ENCODE results near the gene PSMC2. TPM values are rescaled to one million over a fixed set of nuclear protein-coding genes. Genes with fewer than 3 reads are reported as not detected.

PSMC2 gene
- total RNA-seq, 6 experiments from 2014 or later, result 71.3 to 96.6 (median 78.2) TPM

DNA sequence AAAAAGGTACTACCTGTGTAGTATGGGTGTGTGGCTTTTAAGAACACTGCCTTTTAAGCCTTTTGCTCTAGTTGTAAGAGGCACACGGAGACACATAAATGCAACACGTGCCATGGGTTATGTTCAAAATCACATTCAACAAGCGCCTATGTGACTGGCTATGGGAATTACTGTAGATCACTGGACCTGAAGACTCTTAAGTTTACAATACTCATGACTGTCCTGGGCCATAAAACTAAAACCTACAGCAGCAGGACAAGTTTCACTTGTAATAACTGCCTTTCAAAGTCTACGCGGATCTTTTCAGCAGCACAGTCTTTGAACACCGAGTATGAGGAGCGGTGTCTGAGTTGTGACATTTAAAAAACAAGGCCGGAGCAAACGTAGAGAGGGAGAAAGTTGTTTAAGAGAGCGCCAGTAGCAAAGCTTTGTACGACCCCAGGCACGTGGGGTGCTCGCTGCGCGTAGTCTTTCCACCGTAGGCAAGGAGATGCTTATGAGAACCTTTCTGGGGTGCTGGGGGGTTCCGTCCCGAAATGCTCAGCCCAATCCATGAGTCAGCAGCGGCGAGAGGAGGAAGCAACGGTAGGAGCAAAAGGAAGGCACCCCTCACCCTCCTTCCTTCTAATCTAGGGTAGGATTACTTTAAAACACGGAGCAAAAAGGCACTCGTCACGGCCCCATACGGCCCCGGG lies 3.5 kb upstream of the PSMC2 start:
- TF ChIP-seq POLR2A (IDR thresholded peaks at IDR 0.05) (no peak), CTCF (IDR thresholded peaks at IDR 0.05) (no peak)

GRCh38 chr7:103344453-103345149 lies 2.8 kb upstream of the PSMC2 start, which contains the start of gene DNAJC2:
Gene DNAJC2, minus strand, starts transcription at chr7:103344767. Its CDS starts 145 bp downstream, at chr7:103344622.
- Histone ChIP-seq H3K36me3 (peaks cover 0 to 17% (median 5%) of the 10 kb centered on the region in 4 donors), H3K9me3 (no peaks in the 10 kb centered on the region), H3K4me3 (peak within 1 kb of the TSS; percentile 90 to 98 (median 96)), H3K27ac (peak within 1 kb of the TSS; percentile 62 to 83 (median 76)), H3K4me1 (peaks cover 0 to 27% (median 5%) of the 10 kb centered on the region in 4 donors), H3K27me3 (no peaks in the 10 kb centered on the region)
- ATAC-seq (peak; percentile 91 to 95 (median 92)), DNase-seq (peak; percentile 87 to 90 (median 89))
- no peak for TF ChIP-seq CTCF (IDR thresholded peaks at IDR 0.05)
- peak; percentile 76 for TF ChIP-seq POLR2A (IDR thresholded peaks at IDR 0.05)
- 13% methylated on average over 20 of the region's 43 CpGs for WGBS (ENCODE audit: insufficient coverage, low coverage, low lambda C conversion rate, missing lambda C conversion rate)
- intact Hi-C loops (cut with DNase I), result no loop called here

More for the DNA sequence above, 3.5 kb upstream of the PSMC2 start:
- H3K4me3 ChIP-seq, result peak overlapping the region; percentile 90 to 98 (median 96)
- no peaks in the 10 kb centered on the region for H3K9me3 ChIP-seq
- no peaks in the 10 kb centered on the region for H3K27me3 ChIP-seq
- H3K27ac ChIP-seq, result peak overlapping the region; percentile 62 to 83 (median 76)
- intact Hi-C loops (cut with DNase I), result no loop called here
- DNase-seq, result peak in 1 of 3 donors; percentile 56
- WGBS (ENCODE audit: insufficient coverage, low coverage, low lambda C conversion rate, missing lambda C conversion rate), result 1% methylated on average over 26 of the region's 26 CpGs
- H3K36me3 ChIP-seq, result peaks cover 0 to 20% (median 7%) of the 10 kb centered on the region in 4 donors
- H3K4me1 ChIP-seq, result peaks cover 0 to 22% (median 2%) of the 10 kb centered on the region in 4 donors
- peak in 3 of 4 donors; percentile 28 to 45 (median 42) for ATAC-seq

DNA sequence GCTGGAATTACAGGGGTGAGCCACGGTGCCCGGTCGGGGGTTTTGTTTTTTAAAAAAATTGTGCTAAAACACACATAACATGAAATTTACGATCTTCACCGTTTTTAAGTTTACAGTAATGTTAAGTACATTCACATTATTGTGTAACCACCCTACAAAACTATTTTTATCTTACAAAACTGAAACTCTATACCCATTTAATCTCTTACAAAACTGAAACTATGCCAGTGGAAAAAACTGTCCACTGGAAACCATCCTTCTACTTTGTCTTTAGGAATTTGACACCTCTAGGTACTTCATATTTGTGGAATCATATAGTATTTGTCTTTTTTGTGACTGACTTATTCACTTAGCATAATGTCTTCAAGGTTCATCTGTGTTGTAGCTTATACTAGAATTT lies 1.0 kb upstream of the PSMC2 start:
- ATAC-seq (no peak), DNase-seq (no peak)
- H3K4me3 ChIP-seq, result no peak overlapping the region
- TF ChIP-seq POLR2A (IDR thresholded peaks at IDR 0.05), result no peak
- TF ChIP-seq CTCF (IDR thresholded peaks at IDR 0.05), result no peak
- H3K9me3 ChIP-seq, result no peaks in the 10 kb centered on the region
- intact Hi-C loops (cut with DNase I), result no loop called here
- whole genome bisulfite sequencing (ENCODE audit: insufficient coverage, low coverage, low lambda C conversion rate, missing lambda C conversion rate), result 97% methylated on average over 5 of the region's 5 CpGs
- peaks cover 0 to 35% (median 10%) of the 10 kb centered on the region in 4 donors for H3K4me1 ChIP-seq
- no peak overlapping the region for H3K27ac ChIP-seq
- peaks cover 0 to 5% (median 0%) of the 10 kb centered on the region in 4 donors for H3K36me3 ChIP-seq
- no peaks in the 10 kb centered on the region for H3K27me3 ChIP-seq

- DNase-seq (no peak), ATAC-seq (no peak)
- Histone ChIP-seq H3K27ac (peak overlapping the region in 2 of 3 donors; percentile 87), H3K27me3 (no peaks in the 10 kb centered on the region), H3K4me1 (peaks cover 0 to 26% (median 10%) of the 10 kb centered on the region in 4 donors), H3K4me3 (peak overlapping the region; percentile 56 to 84 (median 75)), H3K9me3 (no peaks in the 10 kb centered on the region), H3K36me3 (peaks cover 0 to 1% (median under 1%) of the 10 kb centered on the region in 4 donors)
- 11% methylated on average over 11 of the region's 13 CpGs for WGBS (ENCODE audit: insufficient coverage, low coverage, low lambda C conversion rate, missing lambda C conversion rate)
- TF ChIP-seq CTCF (IDR thresholded peaks at IDR 0.05), result no peak
- TF ChIP-seq POLR2A (IDR thresholded peaks at IDR 0.05), result no peak
- intact Hi-C loops (cut with DNase I), result no loop called here
Observed at GRCh38 chr7:103348452-103348851, 1.0 kb downstream of the PSMC2 start.

Measured in right lobe of liver (tissue), 6 donors.